HepG2 (cell line): Measurements from ENCODE around the gene SLC4A9. TPM values are rescaled to one million over a fixed set of nuclear protein-coding genes. Genes with fewer than 3 reads are reported as not detected.

Experiments used
- ATF7 ChIP-seq, 2 experiments: fragments of 450-650 bp in 1 of 2; sonication (generic) in 1 of 2; formaldehyde crosslinking in 1 of 2; IDR thresholded peaks; 2 replicates each; pipeline versions ENCODE4 v1.4.0 to v1.6.1; 2016 to 2020; ENCODE audit warnings: antibody characterized with exemption in 1 of 2, mild to moderate bottlenecking in 1 of 2, missing genetic modification reagents in 1 of 2
- CENPX ChIP-seq: sonication (generic); formaldehyde crosslinking; IDR thresholded peaks from 2 replicates; pipeline ENCODE4 v1.9.0; 2021; ENCODE audit warnings: mild to moderate bottlenecking, missing genetic modification reagents, moderate library complexity
- HOMEZ ChIP-seq: IDR thresholded peaks from 2 replicates; pipeline ENCODE4 v1.6.1; 2016; ENCODE audit warnings: low read depth
- JUNB ChIP-seq: sonication (generic); formaldehyde crosslinking; IDR thresholded peaks from 2 replicates; pipeline ENCODE4 v1.8.0; 2022; ENCODE audit warnings: missing genetic modification reagents, mild to moderate bottlenecking, borderline replicate concordance
- KDM2A ChIP-seq: sonication (generic); formaldehyde crosslinking; IDR thresholded peaks from 2 replicates; pipeline ENCODE4 v1.4.0; 2020; ENCODE audit warnings: low read depth, missing genetic modification reagents, borderline replicate concordance
- MTA3 ChIP-seq: sonication (generic); formaldehyde crosslinking; IDR thresholded peaks from 2 replicates; pipeline ENCODE4 v1.4.0; 2020; ENCODE audit warnings: missing genetic modification reagents
- NR3C1 ChIP-seq: sonication (generic); formaldehyde crosslinking; IDR thresholded peaks from 2 replicates; pipeline ENCODE4 v1.4.0; 2020; ENCODE audit warnings: missing genetic modification reagents
- POLR2A ChIP-seq, 2 experiments: IDR thresholded peaks; 2 replicates each; pipeline ENCODE4 v1.6.1; 2011; ENCODE audit warnings: low read depth in 2 of 2, low read length in 2 of 2, mild to moderate bottlenecking in 1 of 2, moderate library complexity in 1 of 2; ENCODE audit not compliant: insufficient read depth in 1 of 2
- SMAD3 ChIP-seq: sonication (generic); formaldehyde crosslinking; IDR thresholded peaks from 2 replicates; pipeline ENCODE4 v1.4.0; 2020; ENCODE audit warnings: missing genetic modification reagents
- ZNF18 ChIP-seq: sonication (generic); formaldehyde crosslinking; IDR thresholded peaks from 2 replicates; pipeline ENCODE4 v1.8.0; 2022; ENCODE audit warnings: mild to moderate bottlenecking, missing genetic modification reagents; ENCODE audit not compliant: insufficient replicate concordance
- ZNF256 ChIP-seq: sonication (generic); formaldehyde crosslinking; conservative IDR thresholded peaks from 2 replicates; pipeline ENCODE4 v1.4.0; 2020; ENCODE audit warnings: missing genetic modification reagents
- ZNF317 ChIP-seq: sonication (generic); formaldehyde crosslinking; IDR thresholded peaks from 2 replicates; pipeline ENCODE4 v1.5.0; 2020; ENCODE audit warnings: mild to moderate bottlenecking, missing genetic modification reagents
- ZNF329 ChIP-seq: sonication (generic); formaldehyde crosslinking; IDR thresholded peaks from 2 replicates; pipeline ENCODE4 v1.9.0; 2021; ENCODE audit warnings: low read depth, mild to moderate bottlenecking, missing genetic modification reagents
- ZNF335 ChIP-seq: sonication (generic); formaldehyde crosslinking; IDR thresholded peaks from 2 replicates; pipeline ENCODE4 v1.4.0; 2020; ENCODE audit warnings: missing genetic modification reagents
- ZNF569 ChIP-seq: sonication (generic); formaldehyde crosslinking; IDR thresholded peaks from 2 replicates; pipeline ENCODE4 v1.5.0; 2020; ENCODE audit warnings: mild to moderate bottlenecking, missing genetic modification reagents, moderate library complexity, borderline replicate concordance
- polyA plus RNA-seq, 8 experiments: library from polyadenylated mRNA; depleted of rRNA in 3 of 8; stranded (reverse) in 7 of 8; unstranded in 1 of 8; fragments of >200 nt; fragmentation: Illumina TruSeq in 4 of 8; extraction: Trizol in 4 of 8; gene quantifications; 2 replicates each; pipeline versions ENCODE4 v1.2.1 to v1.2.3, GENCODE V29; 2011 to 2016; ENCODE audit warnings: low read depth in 4 of 8, missing spikeins in 1 of 8, mixed read lengths in 1 of 8; ENCODE audit not compliant: insufficient read depth in 1 of 8
- total RNA-seq, 5 experiments: library from RNA; depleted of rRNA; stranded (reverse); fragments of >200 nt; fragmentation: Illumina TruSeq; extraction: Trizol; gene quantifications; 2 replicates each; pipeline ENCODE4 v1.2.3, GENCODE V29; 2016; ENCODE audit warnings: low read depth in 1 of 5
- TF ChIP-seq, protein P1 (sequence below): sonication (generic); formaldehyde crosslinking; conservative IDR thresholded peaks from 2 replicates; pipeline ENCODE4 v1.4.0; 2020; ENCODE audit warnings: missing genetic modification reagents
- TF ChIP-seq, protein P2 (sequence below): sonication (generic); formaldehyde crosslinking; IDR thresholded peaks from 2 replicates; pipeline ENCODE4 v1.8.0; 2022; ENCODE audit warnings: missing genetic modification reagents, mild to moderate bottlenecking, moderate library complexity, borderline replicate concordance
- TF ChIP-seq, protein P3 (sequence below): sonication (generic); formaldehyde crosslinking; IDR thresholded peaks from 2 replicates; pipeline ENCODE4 v1.8.1; 2022; ENCODE audit warnings: low read depth, mild to moderate bottlenecking, missing genetic modification reagents

Gene SLC4A9
- total and polyA plus RNA-seq, 2 of the 13 experiments (the other 11 are each of a cell fraction or from before 2014, with no cell fraction given), result not detected

DNA sequence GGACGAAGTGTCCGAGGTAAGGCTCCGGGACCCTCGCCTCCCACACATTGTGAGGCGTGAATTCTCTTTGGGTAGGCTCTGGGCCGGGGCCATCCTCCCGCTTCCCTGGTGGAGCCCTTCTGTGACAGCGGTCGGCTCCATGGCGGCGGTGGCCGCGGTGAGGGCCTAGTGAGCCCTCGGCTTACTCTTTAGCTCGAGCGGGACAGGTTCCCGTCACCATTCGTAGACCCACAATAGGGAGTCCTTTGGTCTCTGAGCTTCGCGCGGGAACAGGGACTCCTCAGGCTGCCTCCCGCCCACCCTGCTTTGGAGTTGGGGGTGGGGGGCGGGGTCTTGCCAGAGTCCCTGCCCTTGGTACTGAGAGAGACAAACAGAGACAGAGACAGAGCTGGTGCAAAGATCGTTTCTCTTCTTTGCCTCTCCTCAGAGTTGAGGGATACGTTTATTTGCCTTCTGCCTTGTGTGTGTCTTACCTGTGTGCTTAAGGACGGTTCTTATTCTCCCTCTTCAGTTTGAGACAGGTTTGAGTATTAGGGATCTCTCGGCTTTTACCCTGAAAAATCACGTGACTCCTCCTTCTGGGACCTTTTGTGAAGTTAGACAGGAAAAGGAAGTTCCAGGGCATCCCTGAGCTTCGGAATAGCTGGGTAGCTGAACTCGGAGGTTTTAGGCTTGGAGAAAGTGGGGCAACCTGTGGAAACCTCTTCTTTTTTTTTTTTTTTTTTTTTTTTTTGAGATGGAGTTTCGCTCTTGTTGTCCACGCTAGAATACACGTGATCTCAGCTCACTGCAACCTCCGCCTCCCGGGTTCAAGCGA lies 42.5 kb downstream of the SLC4A9 start (continued):
- TF ChIP-seq, protein P1, sequence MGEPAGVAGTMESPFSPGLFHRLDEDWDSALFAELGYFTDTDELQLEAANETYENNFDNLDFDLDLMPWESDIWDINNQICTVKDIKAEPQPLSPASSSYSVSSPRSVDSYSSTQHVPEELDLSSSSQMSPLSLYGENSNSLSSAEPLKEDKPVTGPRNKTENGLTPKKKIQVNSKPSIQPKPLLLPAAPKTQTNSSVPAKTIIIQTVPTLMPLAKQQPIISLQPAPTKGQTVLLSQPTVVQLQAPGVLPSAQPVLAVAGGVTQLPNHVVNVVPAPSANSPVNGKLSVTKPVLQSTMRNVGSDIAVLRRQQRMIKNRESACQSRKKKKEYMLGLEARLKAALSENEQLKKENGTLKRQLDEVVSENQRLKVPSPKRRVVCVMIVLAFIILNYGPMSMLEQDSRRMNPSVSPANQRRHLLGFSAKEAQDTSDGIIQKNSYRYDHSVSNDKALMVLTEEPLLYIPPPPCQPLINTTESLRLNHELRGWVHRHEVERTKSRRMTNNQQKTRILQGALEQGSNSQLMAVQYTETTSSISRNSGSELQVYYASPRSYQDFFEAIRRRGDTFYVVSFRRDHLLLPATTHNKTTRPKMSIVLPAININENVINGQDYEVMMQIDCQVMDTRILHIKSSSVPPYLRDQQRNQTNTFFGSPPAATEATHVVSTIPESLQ (CRISPR knock-in tag), result 0 out of 2 replicates have a peak, but pooled peaks have one; percentile 29
- no peak for TF ChIP-seq ZNF329 (CRISPR knock-in tag)
- no peak for TF ChIP-seq SMAD3 (CRISPR knock-in tag)
- 0 out of 2 replicates have a peak, but pooled peaks have one; percentile 44 for TF ChIP-seq HOMEZ (CRISPR knock-in tag)
- no peak for TF ChIP-seq KDM2A
- TF ChIP-seq, protein P2, sequence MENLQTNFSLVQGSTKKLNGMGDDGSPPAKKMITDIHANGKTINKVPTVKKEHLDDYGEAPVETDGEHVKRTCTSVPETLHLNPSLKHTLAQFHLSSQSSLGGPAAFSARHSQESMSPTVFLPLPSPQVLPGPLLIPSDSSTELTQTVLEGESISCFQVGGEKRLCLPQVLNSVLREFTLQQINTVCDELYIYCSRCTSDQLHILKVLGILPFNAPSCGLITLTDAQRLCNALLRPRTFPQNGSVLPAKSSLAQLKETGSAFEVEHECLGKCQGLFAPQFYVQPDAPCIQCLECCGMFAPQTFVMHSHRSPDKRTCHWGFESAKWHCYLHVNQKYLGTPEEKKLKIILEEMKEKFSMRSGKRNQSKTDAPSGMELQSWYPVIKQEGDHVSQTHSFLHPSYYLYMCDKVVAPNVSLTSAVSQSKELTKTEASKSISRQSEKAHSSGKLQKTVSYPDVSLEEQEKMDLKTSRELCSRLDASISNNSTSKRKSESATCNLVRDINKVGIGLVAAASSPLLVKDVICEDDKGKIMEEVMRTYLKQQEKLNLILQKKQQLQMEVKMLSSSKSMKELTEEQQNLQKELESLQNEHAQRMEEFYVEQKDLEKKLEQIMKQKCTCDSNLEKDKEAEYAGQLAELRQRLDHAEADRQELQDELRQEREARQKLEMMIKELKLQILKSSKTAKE (CRISPR knock-in tag), result no peak
- TF ChIP-seq ZNF18, result peak; percentile 22
- TF ChIP-seq NR3C1, result no peak
- no peak for TF ChIP-seq ATF7 (IDR thresholded peaks at IDR 0.05)
- TF ChIP-seq ATF7 (CRISPR knock-in tag; IDR thresholded peaks at IDR 0.05), result no peak
- TF ChIP-seq ZNF335 (CRISPR knock-in tag), result no peak
- TF ChIP-seq MTA3 (CRISPR knock-in tag), result no peak
- 0 out of 2 replicates have a peak, but pooled peaks have one; percentile 10 for TF ChIP-seq ZNF317 (CRISPR knock-in tag)
- no peak for TF ChIP-seq CENPX
- TF ChIP-seq ZNF569 (CRISPR knock-in tag), result no peak
- TF ChIP-seq, protein P3, sequence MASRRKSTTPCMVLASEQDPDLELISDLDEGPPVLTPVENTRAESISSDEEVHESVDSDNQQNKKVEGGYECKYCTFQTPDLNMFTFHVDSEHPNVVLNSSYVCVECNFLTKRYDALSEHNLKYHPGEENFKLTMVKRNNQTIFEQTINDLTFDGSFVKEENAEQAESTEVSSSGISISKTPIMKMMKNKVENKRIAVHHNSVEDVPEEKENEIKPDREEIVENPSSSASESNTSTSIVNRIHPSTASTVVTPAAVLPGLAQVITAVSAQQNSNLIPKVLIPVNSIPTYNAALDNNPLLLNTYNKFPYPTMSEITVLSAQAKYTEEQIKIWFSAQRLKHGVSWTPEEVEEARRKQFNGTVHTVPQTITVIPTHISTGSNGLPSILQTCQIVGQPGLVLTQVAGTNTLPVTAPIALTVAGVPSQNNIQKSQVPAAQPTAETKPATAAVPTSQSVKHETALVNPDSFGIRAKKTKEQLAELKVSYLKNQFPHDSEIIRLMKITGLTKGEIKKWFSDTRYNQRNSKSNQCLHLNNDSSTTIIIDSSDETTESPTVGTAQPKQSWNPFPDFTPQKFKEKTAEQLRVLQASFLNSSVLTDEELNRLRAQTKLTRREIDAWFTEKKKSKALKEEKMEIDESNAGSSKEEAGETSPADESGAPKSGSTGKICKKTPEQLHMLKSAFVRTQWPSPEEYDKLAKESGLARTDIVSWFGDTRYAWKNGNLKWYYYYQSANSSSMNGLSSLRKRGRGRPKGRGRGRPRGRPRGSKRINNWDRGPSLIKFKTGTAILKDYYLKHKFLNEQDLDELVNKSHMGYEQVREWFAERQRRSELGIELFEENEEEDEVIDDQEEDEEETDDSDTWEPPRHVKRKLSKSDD (CRISPR knock-in tag), result no peak
- TF ChIP-seq POLR2A (IDR thresholded peaks at IDR 0.05; ENCODE audit: insufficient read depth in 1 of 2, low read depth in 2 of 2, low read length in 2 of 2), result peak; percentile 71 to 73; a peak in 3 of 4 replicates
- TF ChIP-seq JUNB, result no peak
- no peak for TF ChIP-seq ZNF256 (CRISPR knock-in tag)
